B cell (primary cell): ENCODE data around the gene PPCDC. TPM values are rescaled to one million over a fixed set of nuclear protein-coding genes. Genes with fewer than 3 reads are reported as not detected.

Experiments used
- ATAC-seq: fragments of 200-7000 bp; cut with Tn5 transposase; one replicate; pipeline ENCODE4 v1.10.0; 2021; ENCODE audit warnings: low read depth, mild to moderate bottlenecking, moderate number of reproducible peaks, moderate library complexity
- CTCF ChIA-PET: fragments of 350-600 bp; sonication (Branson Sonifier 250); formaldehyde crosslinking; loops from one replicate; lab custom pipeline; 2021; ENCODE audit warnings: antibody characterized with exemption, inconsistent platforms; lab: Charles Lee
- POLR2A ChIA-PET: fragments of 350-600 bp; sonication (Branson Sonifier 250); formaldehyde crosslinking; loops from one replicate; lab custom pipeline; 2021; ENCODE audit warnings: antibody characterized with exemption; lab: Charles Lee
- DNase-seq: peaks from one replicate; pipeline ENCODE4 v3.0.0; 2013
- H2AFZ ChIP-seq: 2 replicates; pipeline ENCODE4 v1.6.1; 2012; ENCODE audit warnings: mild to moderate bottlenecking, low read depth, low read length; ENCODE audit not compliant: insufficient read depth, poor library complexity, severe bottlenecking
- H3K27ac ChIP-seq, 2 donors: 1 replicate in 1 of 2; 2 replicates in 1 of 2; pipeline ENCODE4 v1.5.1; 2012 to 2013; ENCODE audit warnings: low read length in 2 of 2, mild to moderate bottlenecking in 2 of 2, moderate library complexity in 1 of 2
- H3K27me3 ChIP-seq, 4 experiments: fragments of 200-600 bp in 1 of 4; sonication (generic) in 1 of 4; replicated peaks in 1 of 4; 1 replicate in 2 of 4; 2 replicates in 2 of 4; pipeline versions ENCODE4 v1.6.1 to v1.7.0; 2013 to 2016; ENCODE audit warnings: low read length in 3 of 4, mild to moderate bottlenecking in 2 of 4, mixed read lengths in 1 of 4, moderate library complexity in 1 of 4; ENCODE audit not compliant: insufficient read depth in 4 of 4, control insufficient read depth in 3 of 4; ENCODE audit errors: control extremely low read depth in 1 of 4
- H3K36me3 ChIP-seq, 2 experiments: replicated peaks in 1 of 2; 1 replicate in 1 of 2; 2 replicates in 1 of 2; pipeline versions ENCODE4 v1.6.1 to v1.7.1; 2013; ENCODE audit warnings: low read length in 1 of 2; ENCODE audit not compliant: insufficient read depth in 2 of 2, control insufficient read depth in 1 of 2; ENCODE audit errors: control extremely low read depth in 1 of 2, extremely low read depth in 1 of 2
- H3K4me1 ChIP-seq, 2 donors: fragments of 200-600 bp in 1 of 2; sonication (generic) in 1 of 2; 1 replicate in 1 of 2; 2 replicates in 1 of 2; pipeline versions ENCODE4 v1.5.1 to v1.6.1; 2013 to 2017; ENCODE audit warnings: low read length in 2 of 2; ENCODE audit not compliant: control insufficient read depth in 2 of 2, insufficient read depth in 2 of 2
- H3K4me2 ChIP-seq: replicated peaks from 2 replicates; pipeline ENCODE3; 2012; ENCODE audit warnings: mild to moderate bottlenecking, low read depth, low read length; ENCODE audit not compliant: poor library complexity, severe bottlenecking
- H3K4me3 ChIP-seq, 5 experiments: fragments of 200-600 bp in 1 of 5; sonication (generic) in 1 of 5; 1 replicate in 3 of 5; 2 replicates in 2 of 5; pipeline versions ENCODE4 v1.5.1 to v1.7.0; 2011 to 2016; ENCODE audit warnings: low read length in 4 of 5, mild to moderate bottlenecking in 4 of 5, low read depth in 2 of 5, control low read depth in 1 of 5, moderate library complexity in 1 of 5; ENCODE audit not compliant: insufficient read depth in 1 of 5; ENCODE audit errors: control extremely low read depth in 1 of 5, extremely low read depth in 1 of 5
- H3K79me2 ChIP-seq: fragments of 200-600 bp; sonication (generic); one replicate; pipeline ENCODE4 v1.6.0; 2016; ENCODE audit warnings: low read length; ENCODE audit not compliant: control insufficient read depth, insufficient read depth
- H3K9ac ChIP-seq: fragments of 200-600 bp; sonication (generic); 2 replicates; pipeline ENCODE4 v1.6.1; 2017; ENCODE audit warnings: mild to moderate bottlenecking, low read length, moderate library complexity
- H3K9me3 ChIP-seq, 3 donors: one replicate each; pipeline versions ENCODE4 v1.6.1 to v1.7.1; 2013; ENCODE audit warnings: low read length in 2 of 3; ENCODE audit not compliant: control insufficient read depth in 2 of 3, insufficient read depth in 1 of 3; ENCODE audit errors: control extremely low read depth in 1 of 3
- H4K20me1 ChIP-seq: 2 replicates; pipeline ENCODE4 v1.6.0; 2012; ENCODE audit warnings: mild to moderate bottlenecking, low read length; ENCODE audit not compliant: insufficient read depth, control insufficient read depth, poor library complexity, severe bottlenecking
- H3K27ac Mint-ChIP-seq: one replicate; pipeline ENCODE4 v1.8.0; 2021; ENCODE audit warnings: mixed read lengths
- H3K27me3 Mint-ChIP-seq: one replicate; pipeline ENCODE4 v1.8.0; 2021; ENCODE audit warnings: mixed read lengths
- H3K4me1 Mint-ChIP-seq: one replicate; pipeline ENCODE4 v1.8.0; 2021; ENCODE audit warnings: mixed read lengths
- H3K4me3 Mint-ChIP-seq: one replicate; pipeline ENCODE4 v1.8.0; 2021; ENCODE audit warnings: mixed read lengths
- H3K9me3 Mint-ChIP-seq: one replicate; pipeline ENCODE4 v1.8.0; 2022; ENCODE audit warnings: mixed read lengths; ENCODE audit not compliant: insufficient read depth
- EZH2 ChIP-seq: IDR thresholded peaks from 2 replicates; pipeline ENCODE4 v1.6.1; 2012; ENCODE audit warnings: borderline replicate concordance, low read depth, mild to moderate bottlenecking, moderate library complexity, low read length; ENCODE audit not compliant: insufficient read depth, poor library complexity, severe bottlenecking
- WGBS: methylation state at CpG from one replicate; pipeline ENCODE4 v1.1.5; 2013; ENCODE audit warnings: missing lambda C conversion rate; ENCODE audit not compliant: insufficient coverage; 5-methylcytosine and 5-hydroxymethylcytosine counted together
- intact Hi-C: fragments of 100-400 bp; cut with micrococcal nuclease; formaldehyde crosslinking; loops from one replicate; pipeline ENCODE4 v1.10.0; 2022
- polyA plus RNA-seq: library from polyadenylated mRNA; depleted of rRNA; stranded (reverse); fragments of >200 nt; gene quantifications from 2 replicates; pipeline ENCODE4 v1.2.3, GENCODE V29; 2012
- total RNA-seq, 2 donors: library from RNA; stranded (reverse); fragments of 120-200 nt in 1 of 2; gene quantifications; 1 replicate in 1 of 2; 2 replicates in 1 of 2; pipeline versions ENCODE4 v1.2.3 to v1.2.4, GENCODE V29; 2013 to 2022
- TF ChIP-seq, protein P1 (sequence below): fragments of 200-600 bp; IDR thresholded peaks from one replicate; pipeline ENCODE4 v1.8.0; 2022; ENCODE audit warnings: antibody characterized with exemption, mild to moderate bottlenecking

The PPCDC gene
- total and polyA plus RNA-seq, 2 donors (not counting 1 experiment from before 2014, with no cell fraction given), result 15.1 to 19.7 TPM

- peaks cover 12% of the 10 kb centered on the region for H3K4me1 Mint-ChIP-seq
- Histone ChIP-seq H3K79me2 (no peaks in the 10 kb centered on the region), H3K27ac (no peak overlapping the region), H3K4me1 (peaks cover 19 to 23% of the 10 kb centered on the region in 2 donors), H3K4me3 (no peak overlapping the region), H3K27me3 (peaks cover 0 to 62% (median 44%) of the 10 kb centered on the region in 4 experiments), H2AFZ (no peak overlapping the region), H3K4me2 (no peak overlapping the region), H3K9me3 (peaks cover 0 to 30% (median 0%) of the 10 kb centered on the region in 3 donors), H3K36me3 (no peaks in the 10 kb centered on the region), H4K20me1 (peaks cover 6% of the 10 kb centered on the region), H3K9ac (no peak overlapping the region)
- H3K9me3 Mint-ChIP-seq, result no peaks in the 10 kb centered on the region
- peak overlapping the region; percentile 78 for H3K4me3 Mint-ChIP-seq
- H3K27me3 Mint-ChIP-seq, result peaks cover 67% of the 10 kb centered on the region
- 63% methylated on average over 4 of the region's 5 CpGs for WGBS
- H3K27ac Mint-ChIP-seq, result no peak overlapping the region
- TF ChIP-seq EZH2, result no peak
- TF ChIP-seq, protein P1, sequence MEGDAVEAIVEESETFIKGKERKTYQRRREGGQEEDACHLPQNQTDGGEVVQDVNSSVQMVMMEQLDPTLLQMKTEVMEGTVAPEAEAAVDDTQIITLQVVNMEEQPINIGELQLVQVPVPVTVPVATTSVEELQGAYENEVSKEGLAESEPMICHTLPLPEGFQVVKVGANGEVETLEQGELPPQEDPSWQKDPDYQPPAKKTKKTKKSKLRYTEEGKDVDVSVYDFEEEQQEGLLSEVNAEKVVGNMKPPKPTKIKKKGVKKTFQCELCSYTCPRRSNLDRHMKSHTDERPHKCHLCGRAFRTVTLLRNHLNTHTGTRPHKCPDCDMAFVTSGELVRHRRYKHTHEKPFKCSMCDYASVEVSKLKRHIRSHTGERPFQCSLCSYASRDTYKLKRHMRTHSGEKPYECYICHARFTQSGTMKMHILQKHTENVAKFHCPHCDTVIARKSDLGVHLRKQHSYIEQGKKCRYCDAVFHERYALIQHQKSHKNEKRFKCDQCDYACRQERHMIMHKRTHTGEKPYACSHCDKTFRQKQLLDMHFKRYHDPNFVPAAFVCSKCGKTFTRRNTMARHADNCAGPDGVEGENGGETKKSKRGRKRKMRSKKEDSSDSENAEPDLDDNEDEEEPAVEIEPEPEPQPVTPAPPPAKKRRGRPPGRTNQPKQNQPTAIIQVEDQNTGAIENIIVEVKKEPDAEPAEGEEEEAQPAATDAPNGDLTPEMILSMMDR, result no peak
- POLR2A ChIA-PET, result no interaction called here
- intact Hi-C loops, result loop anchor here (1.0 kb wide), 1 partner anchor 15 kb away; no protein-coding TSS in a partner anchor
- CTCF ChIA-PET, result interaction anchor here (0.9 kb wide), 1 partner anchor 210 kb away, joined by 3 read pairs; no protein-coding TSS in a partner anchor
- DNase-seq (no peak), ATAC-seq (no peak)
Observed at GRCh38 chr15:74994685-74995084, 28.7 kb upstream of the PPCDC start.

DNA sequence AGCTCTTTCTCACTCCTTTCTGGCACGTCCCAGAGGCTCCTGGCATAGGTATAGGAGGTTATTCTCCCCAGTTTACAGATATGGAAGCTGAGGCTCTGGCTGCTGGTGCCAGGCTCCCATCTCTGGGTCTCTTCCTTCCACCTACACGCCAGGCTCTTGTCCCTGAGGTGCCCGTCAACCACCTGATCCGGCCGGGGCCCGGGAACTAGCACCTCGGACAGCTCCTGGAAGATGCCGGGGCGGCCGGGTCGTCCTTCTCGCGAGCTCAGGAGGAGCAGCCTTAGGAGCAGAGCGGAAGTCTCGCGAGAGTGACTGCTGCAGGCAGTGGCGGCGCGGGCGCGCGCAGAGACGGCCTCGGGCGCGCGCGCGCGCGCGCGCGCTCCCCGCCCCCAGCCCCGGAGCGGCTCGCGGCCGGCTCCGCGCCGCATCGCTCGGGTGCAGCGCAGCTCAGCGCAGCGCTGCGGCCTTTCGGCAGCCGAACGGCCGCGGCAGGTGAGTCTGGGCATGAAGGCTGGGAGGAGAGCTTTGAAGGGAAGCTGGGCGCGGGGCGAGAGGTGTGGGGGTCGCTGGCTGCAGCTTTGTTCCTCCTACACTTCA is 28.1 kb upstream of the PPCDC start, which contains the start of gene SCAMP5:
Gene SCAMP5, plus strand, starts transcription at position 382 of the 597 bp plus-strand sequence. CDS start 16,277 bp downstream, outside the sequence.
- ChIA-PET CTCF (interaction anchor here (0.6 to 1.3 kb wide), 3 partner anchors 45 to 209 kb away, joined by 3 to 5 read pairs (median 3); no protein-coding TSS in a partner anchor), POLR2A (interaction anchor here (0.6 kb wide), 1 partner anchor 167 kb away, joined by 3 read pairs; no protein-coding TSS in a partner anchor)
- Histone ChIP-seq H3K36me3 (no peaks in the 10 kb centered on the region), H4K20me1 (peaks cover 6% of the 10 kb centered on the region), H2AFZ (peak within 1 kb of the TSS; percentile 50), H3K4me3 (peak within 1 kb of the TSS in 4 of 5 experiments; percentile 38 to 63 (median 50)), H3K79me2 (no peaks in the 10 kb centered on the region), H3K4me1 (peaks cover 19 to 23% of the 10 kb centered on the region in 2 donors), H3K4me2 (peak within 1 kb of the TSS; percentile 85), H3K9me3 (peaks cover 0 to 30% (median 0%) of the 10 kb centered on the region in 3 donors), H3K27me3 (peaks cover 0 to 68% (median 48%) of the 10 kb centered on the region in 4 experiments), H3K27ac (no peak within 1 kb of the TSS), H3K9ac (peak within 1 kb of the TSS; percentile 69)
- no peak for TF ChIP-seq EZH2
- TF ChIP-seq, protein P1, result no peak
- 1% methylated on average over 53 of the region's 58 CpGs for WGBS
- Mint-ChIP-seq H3K27ac (peak within 1 kb of the TSS; percentile 28), H3K4me3 (peak within 1 kb of the TSS; percentile 80), H3K4me1 (peaks cover 12% of the 10 kb centered on the region), H3K27me3 (peaks cover 68% of the 10 kb centered on the region), H3K9me3 (no peaks in the 10 kb centered on the region)
- DNase-seq (peak; percentile 87), ATAC-seq (peak; percentile 94)
- intact Hi-C loops, result loop anchor here (1.0 kb wide), 1 partner anchor 14 kb away; no protein-coding TSS in a partner anchor
